B cell (primary cell): ENCODE data around the gene PAF1.

Source experiments
- CTCF ChIP-seq: fragments of 200-600 bp; IDR thresholded peaks from one replicate; pipeline ENCODE4 v1.8.0; 2022; ENCODE audit warnings: antibody characterized with exemption, mild to moderate bottlenecking
- EZH2 ChIP-seq: IDR thresholded peaks from 2 replicates; pipeline ENCODE4 v1.6.1; 2012; ENCODE audit warnings: borderline replicate concordance, low read depth, mild to moderate bottlenecking, moderate library complexity, low read length; ENCODE audit not compliant: insufficient read depth, poor library complexity, severe bottlenecking

GRCh38 chr19:39402346-39403300 is 11.7 kb upstream of the PAF1 start:
- TF ChIP-seq CTCF (no peak), EZH2 (no peak)
